Neural cell (in vitro differentiated cells): ENCODE data around the gene OOEP.

Experiments used
- CTCF ChIP-seq: fragments of 450-650 bp; IDR thresholded peaks from 2 replicates; pipeline ENCODE4 v1.5.1; 2014; ENCODE audit warnings: antibody characterized with exemption, mild to moderate bottlenecking, moderate library complexity; ENCODE audit not compliant: poor library complexity, severe bottlenecking
- EP300 ChIP-seq: fragments of 450-650 bp; conservative IDR thresholded peaks from 2 replicates; pipeline ENCODE4 v1.6.1; 2014; ENCODE audit warnings: antibody characterized with exemption, mild to moderate bottlenecking, moderate library complexity; ENCODE audit not compliant: poor library complexity, severe bottlenecking
- EZH2 ChIP-seq: fragments of 200-600, 300-800 bp; shearing (Covaris generic), sonication (generic); IDR thresholded peaks from 2 replicates; pipeline ENCODE4 v1.6.1; 2014; ENCODE audit warnings: antibody characterized with exemption, low read length, borderline replicate concordance, mild to moderate bottlenecking; ENCODE audit not compliant: insufficient read depth, poor library complexity, severe bottlenecking
- MXI1 ChIP-seq: fragments of 450-650 bp; conservative IDR thresholded peaks from 2 replicates; pipeline ENCODE4 v1.6.1; 2014; ENCODE audit warnings: antibody characterized with exemption, mild to moderate bottlenecking; ENCODE audit not compliant: poor library complexity, severe bottlenecking
- POLR2AphosphoS5 ChIP-seq: IDR thresholded peaks from 2 replicates; pipeline ENCODE4 v1.6.1; 2012
- RAD21 ChIP-seq: fragments of 450-650 bp; conservative IDR thresholded peaks from 2 replicates; pipeline ENCODE4 v1.6.1; 2014; ENCODE audit warnings: antibody characterized with exemption, mild to moderate bottlenecking, moderate library complexity
- SMC3 ChIP-seq: fragments of 450-650 bp; conservative IDR thresholded peaks from 2 replicates; pipeline ENCODE4 v1.6.1; 2014; ENCODE audit warnings: antibody characterized with exemption, mild to moderate bottlenecking, moderate library complexity; ENCODE audit not compliant: poor library complexity
- TF ChIP-seq, protein P1 (sequence below): IDR thresholded peaks from 2 replicates; pipeline ENCODE4 v1.6.1; 2012; ENCODE audit warnings: borderline replicate concordance

GRCh38 chr6:73353636-73354593 is 15.8 kb downstream of the OOEP start, which contains the start of gene DPPA5:
- no peak for TF ChIP-seq CTCF
- no peak for TF ChIP-seq POLR2AphosphoS5
- no peak for TF ChIP-seq EP300
- TF ChIP-seq SMC3: no peak
- no peak for TF ChIP-seq EZH2
- no peak for TF ChIP-seq MXI1
- TF ChIP-seq, protein P1, sequence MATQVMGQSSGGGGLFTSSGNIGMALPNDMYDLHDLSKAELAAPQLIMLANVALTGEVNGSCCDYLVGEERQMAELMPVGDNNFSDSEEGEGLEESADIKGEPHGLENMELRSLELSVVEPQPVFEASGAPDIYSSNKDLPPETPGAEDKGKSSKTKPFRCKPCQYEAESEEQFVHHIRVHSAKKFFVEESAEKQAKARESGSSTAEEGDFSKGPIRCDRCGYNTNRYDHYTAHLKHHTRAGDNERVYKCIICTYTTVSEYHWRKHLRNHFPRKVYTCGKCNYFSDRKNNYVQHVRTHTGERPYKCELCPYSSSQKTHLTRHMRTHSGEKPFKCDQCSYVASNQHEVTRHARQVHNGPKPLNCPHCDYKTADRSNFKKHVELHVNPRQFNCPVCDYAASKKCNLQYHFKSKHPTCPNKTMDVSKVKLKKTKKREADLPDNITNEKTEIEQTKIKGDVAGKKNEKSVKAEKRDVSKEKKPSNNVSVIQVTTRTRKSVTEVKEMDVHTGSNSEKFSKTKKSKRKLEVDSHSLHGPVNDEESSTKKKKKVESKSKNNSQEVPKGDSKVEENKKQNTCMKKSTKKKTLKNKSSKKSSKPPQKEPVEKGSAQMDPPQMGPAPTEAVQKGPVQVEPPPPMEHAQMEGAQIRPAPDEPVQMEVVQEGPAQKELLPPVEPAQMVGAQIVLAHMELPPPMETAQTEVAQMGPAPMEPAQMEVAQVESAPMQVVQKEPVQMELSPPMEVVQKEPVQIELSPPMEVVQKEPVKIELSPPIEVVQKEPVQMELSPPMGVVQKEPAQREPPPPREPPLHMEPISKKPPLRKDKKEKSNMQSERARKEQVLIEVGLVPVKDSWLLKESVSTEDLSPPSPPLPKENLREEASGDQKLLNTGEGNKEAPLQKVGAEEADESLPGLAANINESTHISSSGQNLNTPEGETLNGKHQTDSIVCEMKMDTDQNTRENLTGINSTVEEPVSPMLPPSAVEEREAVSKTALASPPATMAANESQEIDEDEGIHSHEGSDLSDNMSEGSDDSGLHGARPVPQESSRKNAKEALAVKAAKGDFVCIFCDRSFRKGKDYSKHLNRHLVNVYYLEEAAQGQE: no peak
- no peak for TF ChIP-seq RAD21
